Skeletal muscle tissue (tissue), 4 donors: Measurements from ENCODE around the gene LPAR1. TPM values are rescaled to one million over a fixed set of nuclear protein-coding genes. Genes with fewer than 3 reads are reported as not detected.

ENCODE experiments used
- H3K27ac ChIP-seq: one replicate; pipeline ENCODE4 v1.7.0; 2013; ENCODE audit warnings: mild to moderate bottlenecking, low read depth, low read length, inconsistent platforms
- H3K27me3 ChIP-seq, 3 donors: one replicate each; pipeline ENCODE4 v1.7.0; 2013; ENCODE audit warnings: low read length in 3 of 3; ENCODE audit not compliant: control insufficient read depth in 3 of 3, insufficient read depth in 3 of 3
- H3K36me3 ChIP-seq, 3 donors: one replicate each; pipeline ENCODE4 v1.7.0; 2013; ENCODE audit warnings: low read length in 3 of 3; ENCODE audit not compliant: control insufficient read depth in 3 of 3, insufficient read depth in 3 of 3
- H3K4me1 ChIP-seq, 3 donors: one replicate each; pipeline ENCODE4 v1.7.0; 2013; ENCODE audit warnings: low read length in 3 of 3, mild to moderate bottlenecking in 3 of 3; ENCODE audit not compliant: control insufficient read depth in 3 of 3, insufficient read depth in 3 of 3
- H3K4me3 ChIP-seq, 3 donors: one replicate each; pipeline ENCODE4 v1.7.0; 2013; ENCODE audit warnings: low read length in 3 of 3
- H3K9ac ChIP-seq, 3 donors: one replicate each; pipeline ENCODE4 v1.7.0; 2013; ENCODE audit warnings: low read length in 3 of 3, mild to moderate bottlenecking in 3 of 3, moderate library complexity in 2 of 3, low read depth in 1 of 3
- H3K9me3 ChIP-seq, 3 donors: one replicate each; pipeline ENCODE4 v1.7.0; 2013; ENCODE audit warnings: low read length in 3 of 3; ENCODE audit not compliant: control insufficient read depth in 3 of 3
- total RNA-seq: library from RNA; depleted of rRNA; stranded (reverse); fragments of >200 nt; gene quantifications from one replicate; pipeline ENCODE4 v1.2.3, GENCODE V29; 2014
- donor health status: Osteomylitis.

LPAR1 gene
- total RNA-seq, 1 donor from 2014 or later, result 45.9 TPM

DNA sequence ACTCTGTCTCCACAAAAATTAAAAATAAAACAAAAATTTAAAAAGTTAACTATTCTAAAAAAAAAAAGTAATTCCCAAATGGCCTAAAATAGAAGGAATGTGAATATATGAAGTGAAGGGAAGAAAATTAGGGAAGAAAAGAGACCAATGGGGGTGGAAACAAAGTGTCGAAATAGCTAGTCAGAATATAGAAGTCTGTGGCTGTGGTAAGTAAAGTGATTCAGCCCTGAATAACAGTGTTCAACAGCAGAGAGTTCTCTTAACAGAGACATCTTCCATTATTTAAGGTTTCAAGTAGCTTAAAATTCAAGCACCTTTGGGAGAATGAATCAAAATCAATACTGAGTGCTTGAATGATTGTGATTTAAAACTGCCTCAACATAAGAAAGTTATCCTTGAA, 51.7 kb downstream of the LPAR1 start:
- peaks cover 0 to 3% (median 0%) of the 10 kb centered on the region in 3 donors for H3K9me3 ChIP-seq
- no peak overlapping the region for H3K9ac ChIP-seq
- H3K36me3 ChIP-seq, result no peaks in the 10 kb centered on the region
- H3K27me3 ChIP-seq, result no peaks in the 10 kb centered on the region
- no peaks in the 10 kb centered on the region for H3K4me1 ChIP-seq
- no peak overlapping the region for H3K27ac ChIP-seq
- H3K4me3 ChIP-seq, result no peak overlapping the region

DNA sequence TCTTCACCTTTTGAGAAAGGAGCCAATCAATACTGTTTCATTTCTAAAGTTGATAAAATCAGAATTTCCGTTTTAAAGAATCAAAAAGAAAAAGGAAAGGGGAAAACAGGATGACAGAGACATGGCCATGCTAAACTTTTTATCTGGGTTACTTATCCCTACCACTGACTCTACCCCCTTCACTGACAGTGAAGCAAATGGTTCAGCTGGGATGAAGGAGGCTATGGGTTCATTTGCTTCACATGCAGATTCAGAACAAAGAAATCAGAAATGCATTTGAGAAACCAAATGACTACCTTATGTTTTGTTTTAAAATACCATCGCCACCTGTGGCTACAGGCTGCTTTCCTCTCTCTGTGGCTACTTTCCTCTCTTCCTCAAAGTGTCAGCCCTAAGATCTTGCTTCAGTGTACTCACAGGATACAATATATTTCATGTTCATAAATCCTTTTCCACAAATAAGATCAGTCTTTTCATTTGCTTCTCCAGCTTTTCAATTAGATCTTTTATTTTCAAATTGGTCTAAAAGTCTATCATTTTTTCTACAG, 53.3 kb downstream of the LPAR1 start:
- no peak overlapping the region for H3K27ac ChIP-seq
- H3K4me3 ChIP-seq, result no peak overlapping the region
- no peak overlapping the region for H3K9ac ChIP-seq
- H3K36me3 ChIP-seq, result no peaks in the 10 kb centered on the region
- H3K4me1 ChIP-seq, result no peaks in the 10 kb centered on the region
- no peaks in the 10 kb centered on the region for H3K27me3 ChIP-seq
- peaks cover 0 to 3% (median 0%) of the 10 kb centered on the region in 3 donors for H3K9me3 ChIP-seq

DNA sequence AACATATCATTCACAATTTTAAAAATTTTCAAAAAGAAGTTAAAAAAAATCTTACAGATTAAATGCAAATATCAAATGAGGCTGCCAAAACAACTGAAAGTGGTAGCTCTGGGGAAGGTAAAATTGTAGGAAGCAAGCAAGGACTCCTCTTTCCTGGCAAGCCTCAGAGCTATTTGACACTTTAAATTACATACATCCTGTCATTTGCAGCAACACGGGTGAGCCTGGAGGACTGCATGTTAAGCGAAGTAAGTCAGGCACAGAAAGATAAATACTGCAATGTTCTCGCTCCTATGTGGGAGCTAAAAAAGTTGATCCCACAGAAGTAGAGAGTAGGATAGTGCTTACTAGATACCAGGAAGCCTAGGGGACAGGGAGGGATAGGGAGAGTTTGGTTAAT, 58.0 kb downstream of the LPAR1 start:
- Histone ChIP-seq H3K4me1 (peaks cover 0 to 3% (median 2%) of the 10 kb centered on the region in 3 donors), H3K9ac (no peak overlapping the region), H3K27ac (no peak overlapping the region), H3K9me3 (no peaks in the 10 kb centered on the region), H3K27me3 (no peaks in the 10 kb centered on the region), H3K36me3 (no peaks in the 10 kb centered on the region), H3K4me3 (no peak overlapping the region)

DNA sequence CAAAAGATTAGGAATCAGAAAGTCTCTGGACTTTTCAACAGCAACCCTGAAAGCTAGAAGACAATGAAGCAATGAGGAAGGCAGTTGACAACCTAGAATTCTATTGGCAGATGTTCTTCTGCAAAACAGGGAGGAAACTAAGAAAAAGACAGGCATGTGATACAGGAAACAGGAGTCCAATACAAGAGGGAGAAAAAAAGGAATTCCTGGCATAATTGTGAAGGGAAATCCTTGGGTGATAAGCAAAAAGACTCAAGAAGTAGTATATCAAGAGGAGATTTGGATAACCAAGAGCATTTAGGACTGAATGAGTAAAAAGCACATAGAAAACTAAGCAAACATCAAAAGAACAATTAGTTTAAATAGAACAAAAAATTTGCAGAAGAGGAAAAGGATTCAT, 58.6 kb downstream of the LPAR1 start:
- Histone ChIP-seq H3K9me3 (no peaks in the 10 kb centered on the region), H3K4me3 (no peak overlapping the region), H3K36me3 (no peaks in the 10 kb centered on the region), H3K27me3 (no peaks in the 10 kb centered on the region), H3K4me1 (peaks cover 0 to 3% (median 2%) of the 10 kb centered on the region in 3 donors), H3K27ac (no peak overlapping the region), H3K9ac (no peak overlapping the region)

DNA sequence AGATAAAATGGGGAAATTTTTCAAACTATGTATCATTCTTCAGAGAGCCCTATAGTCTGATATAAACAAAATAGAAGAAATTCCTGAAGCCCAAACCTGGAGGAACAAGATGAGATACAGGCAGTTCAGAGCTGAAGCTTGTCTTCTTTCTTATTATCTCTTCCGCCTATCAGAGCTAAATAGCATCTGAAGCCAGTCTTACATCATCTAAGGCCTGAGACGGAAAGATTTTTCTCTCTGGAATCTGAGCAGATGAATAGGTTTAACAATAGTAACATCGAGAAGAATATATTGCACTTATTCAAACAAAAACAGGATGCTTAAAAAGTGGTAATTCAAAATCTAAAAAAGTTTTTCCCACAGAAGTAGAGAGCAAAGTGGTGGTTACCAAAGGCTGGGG, 59.8 kb downstream of the LPAR1 start:
- Histone ChIP-seq H3K27ac (no peak overlapping the region), H3K4me3 (no peak overlapping the region), H3K27me3 (no peaks in the 10 kb centered on the region), H3K36me3 (no peaks in the 10 kb centered on the region), H3K9me3 (no peaks in the 10 kb centered on the region), H3K4me1 (peaks cover 0 to 3% (median 2%) of the 10 kb centered on the region in 3 donors), H3K9ac (no peak overlapping the region)

DNA sequence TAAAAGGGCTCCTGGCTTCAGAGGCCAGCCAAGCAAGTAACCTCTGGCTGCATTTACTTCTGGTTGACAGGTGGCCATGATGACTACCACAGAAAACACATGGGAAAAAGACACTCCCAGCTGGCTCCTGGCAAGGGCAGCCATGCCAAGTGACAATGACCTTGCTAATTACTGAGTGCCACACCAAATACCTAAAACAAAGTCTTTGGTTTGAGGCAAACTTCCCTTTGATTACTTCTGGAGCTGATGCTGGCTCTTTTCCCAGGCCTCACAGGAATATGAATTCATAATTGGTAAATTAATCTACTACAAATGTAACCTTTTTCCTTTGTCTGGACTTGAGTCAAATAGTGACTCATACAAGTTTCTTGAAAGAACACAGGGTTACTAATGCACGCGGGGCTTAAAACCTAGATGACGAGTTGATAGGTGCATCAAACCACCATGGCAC, 61.0 kb downstream of the LPAR1 start:
- Histone ChIP-seq H3K4me3 (no peak overlapping the region), H3K27ac (peak overlapping the region; percentile 1), H3K9ac (no peak overlapping the region), H3K27me3 (no peaks in the 10 kb centered on the region), H3K9me3 (no peaks in the 10 kb centered on the region), H3K36me3 (no peaks in the 10 kb centered on the region), H3K4me1 (peaks cover 0 to 3% (median 2%) of the 10 kb centered on the region in 3 donors)

DNA sequence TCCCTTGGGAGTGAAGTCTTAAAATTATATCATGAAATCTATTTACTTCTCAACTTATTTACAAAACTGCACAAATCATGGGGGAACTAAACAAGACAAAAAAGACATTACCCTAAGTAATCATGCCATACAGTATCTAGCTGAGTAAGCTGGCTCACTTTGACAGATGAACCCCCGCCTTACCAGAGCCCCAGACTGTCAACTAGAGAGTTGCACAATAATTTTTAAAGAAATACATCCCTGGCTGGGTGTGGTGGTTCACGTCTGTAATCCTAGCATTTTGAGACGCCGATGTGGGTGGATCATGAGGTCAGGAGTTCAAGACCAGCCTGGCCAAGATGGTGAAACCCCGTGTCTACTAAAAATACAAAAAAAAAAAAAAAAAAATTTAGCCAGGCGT, 62.3 kb downstream of the LPAR1 start:
- H3K36me3 ChIP-seq, result no peaks in the 10 kb centered on the region
- no peak overlapping the region for H3K27ac ChIP-seq
- H3K9me3 ChIP-seq, result no peaks in the 10 kb centered on the region
- no peak overlapping the region for H3K9ac ChIP-seq
- no peaks in the 10 kb centered on the region for H3K27me3 ChIP-seq
- no peak overlapping the region for H3K4me3 ChIP-seq
- peaks cover 0 to 3% (median 2%) of the 10 kb centered on the region in 3 donors for H3K4me1 ChIP-seq

DNA sequence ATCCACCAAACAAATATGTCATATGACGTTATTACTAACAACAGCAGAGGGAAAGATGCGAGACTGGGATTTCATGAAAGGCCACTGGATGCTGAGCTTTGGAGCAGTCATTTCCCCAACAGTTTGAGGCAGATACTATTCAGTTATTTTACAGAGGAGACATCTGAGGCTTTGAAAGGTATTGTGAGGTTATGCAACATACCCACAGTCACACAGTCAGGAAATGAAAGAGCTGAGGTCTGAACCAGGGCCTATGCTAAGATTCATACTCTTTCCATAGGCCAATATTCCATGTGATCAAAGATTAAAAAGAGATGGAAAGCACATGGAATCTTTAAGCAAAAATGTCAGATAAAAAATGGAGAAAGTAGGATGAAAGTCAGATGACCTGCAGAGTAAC, 63.0 kb downstream of the LPAR1 start:
- no peak overlapping the region for H3K4me3 ChIP-seq
- no peak overlapping the region for H3K9ac ChIP-seq
- no peaks in the 10 kb centered on the region for H3K27me3 ChIP-seq
- H3K9me3 ChIP-seq, result no peaks in the 10 kb centered on the region
- H3K36me3 ChIP-seq, result no peaks in the 10 kb centered on the region
- no peak overlapping the region for H3K27ac ChIP-seq
- peaks cover 0 to 3% (median 2%) of the 10 kb centered on the region in 3 donors for H3K4me1 ChIP-seq

DNA sequence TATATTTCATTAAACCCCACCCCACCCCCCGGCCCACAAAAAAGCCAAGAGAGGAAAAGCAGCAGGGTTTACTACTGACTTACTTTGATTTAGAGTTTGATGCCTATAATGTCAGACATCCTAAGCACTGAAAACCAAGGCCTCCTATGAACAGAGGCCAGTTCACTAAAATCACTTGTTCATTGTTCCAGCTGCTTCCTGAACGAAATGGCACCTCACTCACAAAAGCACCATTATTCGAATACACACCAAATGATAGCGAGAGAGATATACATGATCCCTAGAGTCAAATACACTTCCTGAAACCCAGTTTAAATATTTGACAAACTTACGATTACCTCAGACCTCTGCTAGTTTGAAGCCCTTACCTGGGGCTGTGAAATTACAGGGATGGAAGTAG, 66.6 kb downstream of the LPAR1 start:
- Histone ChIP-seq H3K4me3 (no peak overlapping the region), H3K9me3 (no peaks in the 10 kb centered on the region), H3K4me1 (no peaks in the 10 kb centered on the region), H3K27me3 (no peaks in the 10 kb centered on the region), H3K9ac (no peak overlapping the region), H3K36me3 (no peaks in the 10 kb centered on the region), H3K27ac (no peak overlapping the region)

DNA sequence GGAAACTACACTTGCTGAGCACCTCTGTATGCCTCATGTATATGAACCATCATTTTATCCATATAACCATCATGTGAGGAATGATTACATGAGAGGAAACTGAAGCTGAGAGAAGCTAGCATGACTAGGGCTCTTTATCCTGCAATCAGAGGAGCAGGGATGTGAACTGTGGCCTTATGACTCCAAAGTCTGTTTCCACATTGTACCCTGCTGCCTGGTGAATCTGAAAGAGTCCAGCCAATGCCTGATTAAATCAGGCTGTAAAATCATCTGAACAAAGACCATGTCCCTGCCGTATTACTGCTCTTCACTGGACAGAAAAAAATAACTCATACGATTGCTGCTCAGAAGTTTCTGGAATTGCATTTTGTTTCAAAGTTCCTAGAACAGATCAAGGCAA, 67.0 kb downstream of the LPAR1 start:
- H3K9me3 ChIP-seq, result no peaks in the 10 kb centered on the region
- no peaks in the 10 kb centered on the region for H3K36me3 ChIP-seq
- H3K27me3 ChIP-seq, result no peaks in the 10 kb centered on the region
- H3K27ac ChIP-seq, result no peak overlapping the region
- H3K9ac ChIP-seq, result no peak overlapping the region
- H3K4me3 ChIP-seq, result no peak overlapping the region
- no peaks in the 10 kb centered on the region for H3K4me1 ChIP-seq
